HG02759 (cell line): ENCODE data around the gene GPATCH2.
A peak's percentile ranks its signal among the peaks of the same experiment; 100 is the strongest.
"Not testable (repeated sequence)": the region's sequence is repeated elsewhere in the genome, so short reads cannot be mapped to it uniquely, and the experiment has no call there.

Experiments used
- ATAC-seq: cut with Tn5 transposase; IDR thresholded peaks from one replicate; pipeline ENCODE4 v1.9.1; 2021; ENCODE audit warnings: mild to moderate bottlenecking, moderate library complexity; ENCODE audit not compliant: unreplicated experiment

GPATCH2 gene

GRCh38 chr1:217453816-217454215 is 177.1 kb downstream of the GPATCH2 start:
- ATAC-seq, result no peak

GRCh38 chr1:217449370-217449769 is 181.5 kb downstream of the GPATCH2 start:
- no peak for ATAC-seq

- ATAC-seq, result no peak
Measured at GRCh38 chr1:217443845-217444244, 187.0 kb downstream of the GPATCH2 start.

- no peak for ATAC-seq
Measured at GRCh38 chr1:217437376-217437775, 193.5 kb downstream of the GPATCH2 start.

- no peak for ATAC-seq
Measured at GRCh38 chr1:217435204-217435603, 195.7 kb downstream of the GPATCH2 start.

- no peak for ATAC-seq
Measured at GRCh38 chr1:217433664-217434063, 197.2 kb downstream of the GPATCH2 start.

- ATAC-seq, result no peak
Measured at GRCh38 chr1:217432339-217432738, 198.6 kb downstream of the GPATCH2 start.

- peak; percentile 43 for ATAC-seq
Measured at GRCh38 chr1:217431395-217431794, 199.5 kb downstream of the GPATCH2 start.

GRCh38 chr1:217425422-217425821 is 205.5 kb downstream of the GPATCH2 start:
- no peak for ATAC-seq

GRCh38 chr1:217419194-217419551 is 211.7 kb downstream of the GPATCH2 start:
- no peak for ATAC-seq

- no peak for ATAC-seq
Measured at GRCh38 chr1:217418269-217419193, 212.4 kb downstream of the GPATCH2 start.

- no peak for ATAC-seq
Measured at GRCh38 chr1:217417363-217417762, 213.5 kb downstream of the GPATCH2 start.

GRCh38 chr1:217407534-217408001 is 223.3 kb downstream of the GPATCH2 start:
- no peak for ATAC-seq

- no peak for ATAC-seq
Measured at GRCh38 chr1:217403026-217403720, 227.7 kb downstream of the GPATCH2 start.

- no peak for ATAC-seq
Measured at GRCh38 chr1:217402301-217402700, 228.6 kb downstream of the GPATCH2 start.

- no peak for ATAC-seq
Measured at GRCh38 chr1:217393896-217394295, 237.0 kb downstream of the GPATCH2 start.

GRCh38 chr1:217392441-217392840 is 238.4 kb downstream of the GPATCH2 start:
- no peak for ATAC-seq

- peak; percentile 51 for ATAC-seq
Measured at GRCh38 chr1:217389895-217390294, 241.0 kb downstream of the GPATCH2 start.

- ATAC-seq, result no peak
Measured at GRCh38 chr1:217388522-217389065, 242.3 kb downstream of the GPATCH2 start.

- not testable (repeated sequence) for ATAC-seq
Measured at GRCh38 chr1:217381773-217382172, 249.1 kb downstream of the GPATCH2 start.

- not testable (repeated sequence) for ATAC-seq
Measured at GRCh38 chr1:217379804-217380203, 251.1 kb downstream of the GPATCH2 start.

GRCh38 chr1:217379336-217379735 is 251.6 kb downstream of the GPATCH2 start:
- no peak for ATAC-seq
